Loucy (cell line): Measurements from ENCODE around the gene SEMA6A.

ENCODE experiments used
- H2AFZ ChIP-seq: fragments of 200-600 bp; sonication (generic); 2 replicates; pipeline ENCODE4 v1.6.0; 2016; ENCODE audit warnings: antibody characterized with exemption, mild to moderate bottlenecking, low read length, moderate library complexity
- H3F3A ChIP-seq: fragments of 200-600 bp; 2 replicates; pipeline ENCODE4 v1.6.0; 2016; ENCODE audit warnings: antibody characterized with exemption, low read depth, mild to moderate bottlenecking
- H3K27me3 ChIP-seq: fragments of 200-600 bp; sonication (generic); 2 replicates; pipeline ENCODE4 v1.6.1; 2014; ENCODE audit warnings: low read length, mild to moderate bottlenecking; ENCODE audit not compliant: insufficient read depth, poor library complexity, severe bottlenecking
- H3K36me3 ChIP-seq: fragments of 200-600 bp; sonication (generic); 2 replicates; pipeline ENCODE4 v1.6.1; 2016; ENCODE audit warnings: low read length; ENCODE audit not compliant: insufficient read depth
- H3K4me1 ChIP-seq: fragments of 200-600 bp; sonication (generic); 2 replicates; pipeline ENCODE4 v1.5.1; 2014; ENCODE audit warnings: low read length, mild to moderate bottlenecking; ENCODE audit not compliant: insufficient read depth, poor library complexity, severe bottlenecking
- H3K4me2 ChIP-seq: fragments of 200-600 bp; sonication (generic); 2 replicates; pipeline ENCODE4 v1.6.0; 2014; ENCODE audit warnings: antibody characterized with exemption, low read length, low read depth, mild to moderate bottlenecking; ENCODE audit not compliant: poor library complexity, severe bottlenecking
- H3K4me3 ChIP-seq: fragments of 200-600 bp; sonication (generic); 2 replicates; pipeline ENCODE4 v1.5.1; 2014; ENCODE audit warnings: low read length, mild to moderate bottlenecking, mixed read lengths; ENCODE audit not compliant: poor library complexity, severe bottlenecking
- H3K79me2 ChIP-seq: fragments of 200-600 bp; sonication (generic); 2 replicates; pipeline ENCODE4 v1.6.1; 2014; ENCODE audit warnings: low read length; ENCODE audit not compliant: insufficient read depth
- H3K9ac ChIP-seq: fragments of 200-600 bp; sonication (generic); 2 replicates; pipeline ENCODE4 v1.6.0; 2014; ENCODE audit warnings: mild to moderate bottlenecking, low read depth, low read length, moderate library complexity; ENCODE audit not compliant: poor library complexity, severe bottlenecking
- H3K9me2 ChIP-seq: fragments of 200-600 bp; sonication (generic); replicated peaks from 2 replicates; pipeline ENCODE4 v1.6.1; 2016; ENCODE audit warnings: low read depth, low read length, mixed read lengths
- H3K9me3 ChIP-seq: fragments of 200-600 bp; sonication (generic); 2 replicates; pipeline ENCODE4 v1.6.1; 2014; ENCODE audit warnings: mild to moderate bottlenecking, antibody characterized with exemption, low read length, low read depth; ENCODE audit not compliant: insufficient read depth
- H4K20me1 ChIP-seq: fragments of 200-600 bp; sonication (generic); 2 replicates; pipeline ENCODE4 v1.6.0; 2014; ENCODE audit warnings: antibody characterized with exemption, low read length, mild to moderate bottlenecking; ENCODE audit not compliant: insufficient read depth, poor library complexity, severe bottlenecking
- EZH2phosphoT487 ChIP-seq: fragments of 200-600 bp; IDR thresholded peaks from 2 replicates; pipeline ENCODE4 v1.6.1; 2018; ENCODE audit warnings: antibody characterized with exemption, mild to moderate bottlenecking, moderate library complexity, borderline replicate concordance
- TF ChIP-seq, protein P1 (sequence below): fragments of 200-600 bp; sonication (generic); conservative IDR thresholded peaks from 2 replicates; pipeline ENCODE4 v1.5.1; 2014; ENCODE audit warnings: mild to moderate bottlenecking, antibody characterized with exemption, low read length

Gene SEMA6A

GRCh38 chr5:116479776-116480675 is 94.6 kb downstream of the SEMA6A start:
- Histone ChIP-seq H3F3A (no peaks in the 10 kb centered on the region), H3K9me2 (no peaks in the 10 kb centered on the region), H3K9me3 (no peaks in the 10 kb centered on the region), H3K4me1 (no peaks in the 10 kb centered on the region), H3K4me2 (no peak overlapping the region), H3K9ac (no peak overlapping the region), H3K4me3 (no peak overlapping the region), H3K79me2 (no peaks in the 10 kb centered on the region), H4K20me1 (no peaks in the 10 kb centered on the region), H3K36me3 (no peaks in the 10 kb centered on the region), H2AFZ (no peak overlapping the region), H3K27me3 (no peaks in the 10 kb centered on the region)
- TF ChIP-seq, protein P1, sequence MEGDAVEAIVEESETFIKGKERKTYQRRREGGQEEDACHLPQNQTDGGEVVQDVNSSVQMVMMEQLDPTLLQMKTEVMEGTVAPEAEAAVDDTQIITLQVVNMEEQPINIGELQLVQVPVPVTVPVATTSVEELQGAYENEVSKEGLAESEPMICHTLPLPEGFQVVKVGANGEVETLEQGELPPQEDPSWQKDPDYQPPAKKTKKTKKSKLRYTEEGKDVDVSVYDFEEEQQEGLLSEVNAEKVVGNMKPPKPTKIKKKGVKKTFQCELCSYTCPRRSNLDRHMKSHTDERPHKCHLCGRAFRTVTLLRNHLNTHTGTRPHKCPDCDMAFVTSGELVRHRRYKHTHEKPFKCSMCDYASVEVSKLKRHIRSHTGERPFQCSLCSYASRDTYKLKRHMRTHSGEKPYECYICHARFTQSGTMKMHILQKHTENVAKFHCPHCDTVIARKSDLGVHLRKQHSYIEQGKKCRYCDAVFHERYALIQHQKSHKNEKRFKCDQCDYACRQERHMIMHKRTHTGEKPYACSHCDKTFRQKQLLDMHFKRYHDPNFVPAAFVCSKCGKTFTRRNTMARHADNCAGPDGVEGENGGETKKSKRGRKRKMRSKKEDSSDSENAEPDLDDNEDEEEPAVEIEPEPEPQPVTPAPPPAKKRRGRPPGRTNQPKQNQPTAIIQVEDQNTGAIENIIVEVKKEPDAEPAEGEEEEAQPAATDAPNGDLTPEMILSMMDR, result no peak
- TF ChIP-seq EZH2phosphoT487, result no peak

DNA sequence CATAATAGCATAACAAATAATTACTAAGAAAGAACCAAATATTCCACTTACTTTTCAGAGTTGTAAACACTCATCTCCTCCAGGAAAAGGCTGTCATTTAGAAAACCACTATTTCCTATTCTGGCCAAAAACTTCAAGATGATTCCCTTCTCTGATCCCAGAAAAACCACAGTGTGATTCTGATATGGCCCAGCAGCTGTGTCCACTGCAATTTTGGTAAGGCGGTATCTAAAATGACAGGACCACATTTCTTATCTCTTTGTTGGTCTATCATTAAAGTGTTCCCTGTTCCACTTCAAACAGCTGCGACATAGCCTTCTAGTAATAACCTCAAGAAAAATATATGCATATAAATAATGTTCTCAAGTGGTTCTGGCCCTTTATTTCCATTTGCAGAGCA is 96.1 kb downstream of the SEMA6A start:
- no peaks in the 10 kb centered on the region for H3F3A ChIP-seq
- no peaks in the 10 kb centered on the region for H3K79me2 ChIP-seq
- no peaks in the 10 kb centered on the region for H4K20me1 ChIP-seq
- H3K4me1 ChIP-seq, result no peaks in the 10 kb centered on the region
- no peaks in the 10 kb centered on the region for H3K36me3 ChIP-seq
- H3K9me2 ChIP-seq, result no peaks in the 10 kb centered on the region
- H3K9ac ChIP-seq, result no peak overlapping the region
- no peak for TF ChIP-seq EZH2phosphoT487
- TF ChIP-seq, protein P1, result no peak
- no peak overlapping the region for H3K4me3 ChIP-seq
- no peak overlapping the region for H3K4me2 ChIP-seq
- no peak overlapping the region for H2AFZ ChIP-seq
- no peaks in the 10 kb centered on the region for H3K27me3 ChIP-seq
- no peaks in the 10 kb centered on the region for H3K9me3 ChIP-seq

DNA sequence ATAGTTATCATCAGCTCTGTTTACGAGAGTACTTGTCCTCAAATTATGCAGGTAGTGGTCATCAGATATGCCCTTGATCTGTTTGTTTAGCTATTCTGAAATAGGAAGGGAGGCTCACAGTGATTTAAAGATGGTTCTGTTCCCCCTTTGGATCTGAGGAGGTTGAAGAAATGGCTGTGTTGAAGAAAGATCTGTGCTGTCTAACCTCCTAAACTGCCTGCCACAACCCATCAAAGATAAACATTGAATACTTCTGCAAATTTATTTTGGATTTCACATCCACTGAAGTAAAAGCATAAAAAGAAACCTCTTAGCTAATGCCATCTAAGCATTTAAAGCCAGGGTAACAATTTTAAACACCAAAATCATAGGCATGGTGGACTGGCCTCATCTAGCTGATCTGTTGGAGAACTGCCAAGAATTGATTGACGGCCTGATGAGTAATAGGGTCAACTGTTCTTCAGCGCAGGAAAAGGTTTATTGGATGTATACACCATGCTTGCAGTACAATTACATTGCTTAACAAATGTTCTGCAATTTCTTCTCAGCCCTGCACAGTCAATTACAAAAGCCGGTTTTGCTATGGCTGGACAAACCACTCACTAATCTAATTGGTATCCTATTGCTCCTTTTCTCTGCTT is 97.6 kb downstream of the SEMA6A start:
- no peak overlapping the region for H2AFZ ChIP-seq
- no peaks in the 10 kb centered on the region for H3K9me2 ChIP-seq
- no peaks in the 10 kb centered on the region for H3K79me2 ChIP-seq
- TF ChIP-seq, protein P1, result no peak
- TF ChIP-seq EZH2phosphoT487, result no peak
- no peaks in the 10 kb centered on the region for H3K9me3 ChIP-seq
- no peaks in the 10 kb centered on the region for H3F3A ChIP-seq
- no peak overlapping the region for H3K4me3 ChIP-seq
- H3K9ac ChIP-seq, result no peak overlapping the region
- no peaks in the 10 kb centered on the region for H3K36me3 ChIP-seq
- H4K20me1 ChIP-seq, result no peaks in the 10 kb centered on the region
- no peaks in the 10 kb centered on the region for H3K27me3 ChIP-seq
- H3K4me1 ChIP-seq, result no peaks in the 10 kb centered on the region
- no peak overlapping the region for H3K4me2 ChIP-seq
